NCI-H1105 (cell line): ENCODE results near the gene ALDOB.

ENCODE experiments used
- DNase-seq: peaks from one replicate; lab custom pipeline; 2025; lab: John Stamatoyannopoulos, UW

ALDOB gene

DNA sequence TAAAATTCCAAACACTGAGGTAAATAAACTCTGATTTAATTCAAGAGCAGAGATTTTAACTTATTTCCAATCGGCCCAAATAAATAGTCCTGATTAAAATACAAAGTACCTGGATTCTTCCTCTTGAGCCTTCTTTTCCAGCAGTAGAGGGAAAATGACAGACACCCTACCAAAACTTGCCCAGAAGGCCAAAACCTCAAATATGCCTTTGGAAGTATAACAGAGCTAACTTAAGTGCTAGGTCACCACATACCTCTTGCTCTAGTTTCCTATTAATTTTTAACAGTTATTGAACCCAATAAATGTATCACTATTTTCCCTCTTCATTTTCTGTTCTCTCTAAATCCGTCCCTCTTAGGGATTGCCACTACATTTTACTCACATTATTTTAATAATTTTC lies 52.2 kb downstream of the ALDOB start:
- DNase-seq: no peak

GRCh38 chr9:101381833-101382342 lies 53.7 kb downstream of the ALDOB start:
- no peak for DNase-seq

GRCh38 chr9:101381118-101381517 lies 54.5 kb downstream of the ALDOB start:
- DNase-seq: no peak

- DNase-seq: no peak
Observed at GRCh38 chr9:101380295-101380694, 55.3 kb downstream of the ALDOB start.

DNA sequence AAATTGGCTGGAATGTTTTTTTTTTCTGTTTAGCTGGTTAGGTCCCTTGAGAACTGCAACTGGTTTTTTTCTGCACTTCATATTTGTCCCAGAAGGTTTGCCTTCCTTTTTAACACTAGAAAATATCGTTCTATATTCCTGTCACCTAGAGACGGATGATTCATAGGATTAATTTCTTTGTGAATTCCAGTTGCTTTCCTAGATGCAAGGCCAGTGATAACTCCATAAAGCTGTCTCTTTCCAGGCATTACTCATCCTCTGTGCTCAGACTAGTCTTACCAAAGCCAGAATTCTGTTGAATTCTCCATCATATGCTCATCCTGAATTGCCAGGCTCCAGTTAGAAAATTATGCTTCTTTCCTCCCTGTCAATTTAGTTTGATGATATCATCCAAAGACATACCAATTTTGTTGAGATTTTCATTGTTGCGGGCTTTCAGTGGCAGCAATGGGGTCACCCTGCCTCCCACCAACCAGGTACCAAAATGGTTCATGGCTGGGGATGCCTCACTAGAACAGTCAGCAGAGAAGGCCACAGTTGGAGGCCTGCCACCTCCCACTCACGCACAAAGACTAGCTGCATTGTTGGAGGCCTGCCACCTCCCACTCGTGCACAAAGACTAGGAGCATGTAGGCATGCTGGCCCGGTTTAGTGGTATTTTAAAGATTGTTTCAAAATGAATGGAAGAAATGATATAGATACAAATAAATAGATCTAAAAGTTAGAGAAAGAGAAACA lies 59.3 kb downstream of the ALDOB start:
- no peak for DNase-seq

GRCh38 chr9:101375546-101375945 lies 60.0 kb downstream of the ALDOB start:
- DNase-seq: no peak

- no peak for DNase-seq
Observed at GRCh38 chr9:101372327-101373118, 63.1 kb downstream of the ALDOB start.

DNA sequence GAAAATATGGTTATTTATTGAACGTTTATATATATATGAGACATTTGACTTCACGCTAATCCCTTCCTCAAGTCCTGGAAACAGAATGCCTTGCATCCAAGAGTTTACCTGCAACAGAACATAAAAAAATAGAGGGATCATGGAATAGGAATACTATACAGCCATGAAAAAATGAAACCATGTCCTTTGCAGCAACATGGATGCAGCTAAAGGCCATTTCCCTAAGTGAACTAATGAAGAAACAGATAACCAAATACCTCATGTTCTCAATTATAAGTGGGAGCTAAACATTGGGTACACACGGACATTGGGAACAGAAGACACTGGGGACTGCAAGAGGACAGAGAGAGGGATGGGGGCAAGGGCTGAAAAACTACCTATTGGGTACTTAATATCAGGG lies 63.8 kb downstream of the ALDOB start:
- DNase-seq: no peak
